Activated naive CD4-positive, alpha-beta T cell treated with anti-CD3 and anti-CD28 coated beads, Interleukin-2, amount 50 U/mL, for 72 hours (primary cell): ENCODE results near the gene PEX12. TPM values are rescaled to one million over a fixed set of nuclear protein-coding genes. Genes with fewer than 3 reads are reported as not detected.

Experiments used
- total RNA-seq, 2 donors: library from RNA; stranded (reverse); gene quantifications; one replicate each; pipeline ENCODE4 v1.2.3, GENCODE V29; 2022

The PEX12 gene
- total RNA-seq, 2 donors from 2014 or later = 5.1 to 5.6 TPM

Other genes with a start within 250 kb of the PEX12 start
- 10 to 100 TPM; 64.6 to 96.7 TPM for gene SLFN11, start 204.9 kb downstream of the PEX12 start, total RNA-seq
- 10 to 100 TPM; 11.1 to 12.0 TPM for gene SLFN12, start 146.1 kb downstream of the PEX12 start, total RNA-seq
- gene SLFN13, start 129.8 kb downstream of the PEX12 start, total RNA-seq = 10 to 100 TPM; 37.9 to 41.2 TPM
- 10 to 100 TPM; 33.7 to 43.2 TPM for gene SLFN12L, start 40.9 kb downstream of the PEX12 start, total RNA-seq
- under 1 TPM in 1 of 2 donors, not detected in 1; 0.08 TPM for gene SLFN14, start 17.8 kb downstream of the PEX12 start, total RNA-seq
- gene AP2B1, start 8.8 kb upstream of the PEX12 start, total RNA-seq = 100 to 1,000 TPM; 185 to 202 TPM
- 1 to 10 TPM in 1 of 2 donors, not detected in 1; 1.1 TPM for gene RASL10B, start 153.1 kb upstream of the PEX12 start, total RNA-seq
- under 1 TPM in 1 of 2 donors, not detected in 1; 0.16 TPM for gene GAS2L2, start 174.7 kb upstream of the PEX12 start, total RNA-seq
- gene C17orf50, start 182.3 kb upstream of the PEX12 start, total RNA-seq = not detected
- gene MMP28, start 217.1 kb upstream of the PEX12 start, total RNA-seq = under 1 TPM in 1 of 2 donors, not detected in 1; 0.74 TPM
- 100 to 1,000 TPM; 283 to 312 TPM for gene TAF15, start 230.9 kb upstream of the PEX12 start, total RNA-seq